Body of pancreas (tissue), 4 donors: ENCODE results near the gene ELAVL2.

Source experiments
- POLR2A ChIP-seq, 3 donors: fragments of 450-650 bp; IDR thresholded peaks; one replicate each; pipeline ENCODE4 v1.6.1; 2016; ENCODE audit warnings: antibody characterized with exemption in 3 of 3, mild to moderate bottlenecking in 2 of 3
- TF ChIP-seq, protein P1 (sequence below), 7 experiments: fragments of 450-650 bp in 4 of 7; fragments of 200-600 bp in 3 of 7; sonication (generic) in 3 of 7; IDR thresholded peaks; one replicate each; pipeline ENCODE4 v1.5.1; 2016 to 2019; ENCODE audit warnings: antibody characterized with exemption in 7 of 7

DNA sequence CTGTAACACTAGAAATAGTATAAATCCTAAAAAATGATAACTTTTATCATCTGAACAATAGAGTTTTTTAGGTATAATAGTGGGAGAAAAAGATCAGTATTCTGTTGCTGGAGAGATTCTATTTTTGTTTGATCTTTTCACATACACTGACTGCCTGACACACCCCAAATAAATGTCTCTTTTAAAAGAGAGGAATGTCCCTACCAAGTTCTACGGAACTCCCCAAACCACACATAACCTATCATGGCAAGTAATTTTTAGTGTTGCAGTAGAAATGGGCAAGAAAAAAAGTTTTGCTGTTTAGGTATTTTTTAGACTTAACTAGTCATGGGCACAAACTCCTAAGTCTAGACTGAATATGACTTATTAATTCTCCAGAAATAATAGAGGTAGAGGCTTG lies 139.1 kb downstream of the ELAVL2 start:
- TF ChIP-seq, protein P1, sequence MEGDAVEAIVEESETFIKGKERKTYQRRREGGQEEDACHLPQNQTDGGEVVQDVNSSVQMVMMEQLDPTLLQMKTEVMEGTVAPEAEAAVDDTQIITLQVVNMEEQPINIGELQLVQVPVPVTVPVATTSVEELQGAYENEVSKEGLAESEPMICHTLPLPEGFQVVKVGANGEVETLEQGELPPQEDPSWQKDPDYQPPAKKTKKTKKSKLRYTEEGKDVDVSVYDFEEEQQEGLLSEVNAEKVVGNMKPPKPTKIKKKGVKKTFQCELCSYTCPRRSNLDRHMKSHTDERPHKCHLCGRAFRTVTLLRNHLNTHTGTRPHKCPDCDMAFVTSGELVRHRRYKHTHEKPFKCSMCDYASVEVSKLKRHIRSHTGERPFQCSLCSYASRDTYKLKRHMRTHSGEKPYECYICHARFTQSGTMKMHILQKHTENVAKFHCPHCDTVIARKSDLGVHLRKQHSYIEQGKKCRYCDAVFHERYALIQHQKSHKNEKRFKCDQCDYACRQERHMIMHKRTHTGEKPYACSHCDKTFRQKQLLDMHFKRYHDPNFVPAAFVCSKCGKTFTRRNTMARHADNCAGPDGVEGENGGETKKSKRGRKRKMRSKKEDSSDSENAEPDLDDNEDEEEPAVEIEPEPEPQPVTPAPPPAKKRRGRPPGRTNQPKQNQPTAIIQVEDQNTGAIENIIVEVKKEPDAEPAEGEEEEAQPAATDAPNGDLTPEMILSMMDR (IDR thresholded peaks at IDR 0.05): no peak
- no peak for TF ChIP-seq POLR2A (IDR thresholded peaks at IDR 0.05)
